ENCODE results near the gene GPALPP1.

DNA sequence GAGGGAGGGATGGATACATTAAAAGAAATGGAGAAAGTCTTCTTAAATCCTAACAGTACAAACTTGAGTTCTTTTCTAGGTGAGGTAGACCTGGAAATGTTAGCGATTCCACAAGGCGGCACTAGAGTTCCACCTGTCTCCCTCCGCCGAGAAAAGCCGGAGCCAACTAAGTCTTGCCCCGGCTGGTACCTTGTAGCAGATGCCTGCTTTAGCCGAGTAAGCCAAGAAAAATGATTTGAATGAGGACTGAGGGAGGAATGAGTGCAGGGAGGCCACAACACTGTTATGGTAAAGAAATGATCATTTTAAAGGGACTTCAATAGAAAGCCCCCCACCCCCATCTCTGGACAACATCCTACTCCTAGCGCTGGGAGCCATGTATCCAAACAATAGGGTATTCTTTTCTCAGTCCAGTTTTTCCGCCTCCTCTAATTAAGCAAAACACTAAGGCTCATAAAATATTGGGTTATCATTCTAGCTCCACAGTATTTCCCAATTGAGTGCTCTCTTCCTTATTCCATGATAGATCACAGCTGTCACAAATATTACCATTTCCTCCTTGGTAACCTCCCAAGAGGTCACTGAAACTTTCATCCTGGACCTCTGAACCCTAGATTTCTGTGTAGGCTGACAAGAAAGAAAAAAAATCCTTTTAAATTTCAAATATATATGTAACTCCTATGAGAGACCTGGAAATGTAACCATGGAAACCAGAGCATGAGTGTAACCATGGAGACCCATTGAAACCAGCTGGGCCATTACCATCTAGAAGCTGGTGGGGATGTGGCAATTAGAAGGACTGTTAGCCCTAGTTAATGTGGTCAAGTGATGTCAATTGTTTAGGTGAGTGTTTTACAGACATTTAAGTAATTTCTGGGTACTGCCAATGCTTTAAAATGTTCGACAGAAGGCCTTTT is 58.3 kb downstream of the GPALPP1 start:
- TF ChIP-seq POLR2A (IDR thresholded peaks at IDR 0.05; ENCODE audit: low read length) (no peak), GATA1 (IDR thresholded peaks at IDR 0.05; ENCODE audit: low read depth, low read length) (no peak)
